GM19351 (cell line): ENCODE measurements around the gene BMI1.
A peak's percentile ranks its signal among the peaks of the same experiment; 100 is the strongest.
"Not testable (repeated sequence)": the region's sequence is repeated elsewhere in the genome, so short reads cannot be mapped to it uniquely, and the experiment has no call there.

Experiments used
- ATAC-seq: cut with Tn5 transposase; IDR thresholded peaks from one replicate; pipeline ENCODE4 v1.9.1; 2021; ENCODE audit warnings: mild to moderate bottlenecking, moderate library complexity; ENCODE audit not compliant: unreplicated experiment

Gene BMI1

GRCh38 chr10:22320591-22321155 is at the start of gene BMI1:
Gene BMI1 (plus strand): TSS chr10:22321099. CDS start chr10:22326450, 5,351 bp downstream.
- ATAC-seq = no peak

- no peak for ATAC-seq
These were observed 49.1 kb upstream of the BMI1 start for GRCh38 chr10:22271786-22272185.

- ATAC-seq = no peak
These were observed 42.5 kb upstream of the BMI1 start for GRCh38 chr10:22278441-22278782.

- ATAC-seq = no peak
These were observed 40.8 kb upstream of the BMI1 start for GRCh38 chr10:22280078-22280477.

GRCh38 chr10:22285130-22285529 is 35.8 kb upstream of the BMI1 start:
- no peak for ATAC-seq

GRCh38 chr10:22293747-22294404 is 27.0 kb upstream of the BMI1 start:
- ATAC-seq = no peak

- ATAC-seq = no peak
These were observed 26.2 kb upstream of the BMI1 start for GRCh38 chr10:22294694-22295093.

GRCh38 chr10:22301193-22301592 is 19.7 kb upstream of the BMI1 start:
- no peak for ATAC-seq

- ATAC-seq = no peak
These were observed 17.4 kb upstream of the BMI1 start for GRCh38 chr10:22303461-22303860.

GRCh38 chr10:22305721-22306120 is 15.2 kb upstream of the BMI1 start:
- ATAC-seq = no peak

GRCh38 chr10:22308390-22308789 is 12.5 kb upstream of the BMI1 start:
- peak; percentile 98 for ATAC-seq

- no peak for ATAC-seq
These were observed 11.5 kb upstream of the BMI1 start for GRCh38 chr10:22309180-22310000.

- ATAC-seq = not testable (repeated sequence)
These were observed 10.9 kb upstream of the BMI1 start for GRCh38 chr10:22310012-22310411.

GRCh38 chr10:22310928-22311327 is 10.0 kb upstream of the BMI1 start:
- no peak for ATAC-seq

- no peak for ATAC-seq
These were observed 6.0 kb upstream of the BMI1 start for GRCh38 chr10:22314852-22315251.

GRCh38 chr10:22315455-22316285 is 5.2 kb upstream of the BMI1 start:
- ATAC-seq = peak; percentile 17

- peak; percentile 54 for ATAC-seq
These were observed 4.4 kb upstream of the BMI1 start, which contains the start of gene COMMD3 for GRCh38 chr10:22316286-22317075. Gene COMMD3 (plus strand): TSS chr10:22316388. CDS start chr10:22316418, 30 bp downstream.

GRCh38 chr10:22317076-22317370 is 3.9 kb upstream of the BMI1 start:
- ATAC-seq = peak; percentile 31

GRCh38 chr10:22317771-22318565 is 2.9 kb upstream of the BMI1 start:
- ATAC-seq = no peak

- no peak for ATAC-seq
These were observed 2.1 kb upstream of the BMI1 start for GRCh38 chr10:22318772-22319171.
